Activated CD8-positive, alpha-beta memory T cell treated with anti-CD3 and anti-CD28 coated beads, Interleukin-2, amount 50 U/mL, for 48 hours (primary cell): Measurements from ENCODE around the gene VCAM1.
"Not testable (repeated sequence)": the region's sequence is repeated elsewhere in the genome, so short reads cannot be mapped to it uniquely, and the experiment has no call there.

ENCODE experiments used
- DNase-seq: peaks from one replicate; pipeline ENCODE4 v3.0.0-alpha.2; 2020

Gene VCAM1

GRCh38 chr1:100730130-100730529 is 10.6 kb downstream of the VCAM1 start:
- DNase-seq, result no peak

- DNase-seq, result no peak
Observed at GRCh38 chr1:100731309-100731708, 11.8 kb downstream of the VCAM1 start.

- no peak for DNase-seq
Observed at GRCh38 chr1:100731758-100732157, 12.2 kb downstream of the VCAM1 start.

- no peak for DNase-seq
Observed at GRCh38 chr1:100734676-100735075, 15.1 kb downstream of the VCAM1 start.

GRCh38 chr1:100735244-100735643 is 15.7 kb downstream of the VCAM1 start:
- DNase-seq, result no peak

DNA sequence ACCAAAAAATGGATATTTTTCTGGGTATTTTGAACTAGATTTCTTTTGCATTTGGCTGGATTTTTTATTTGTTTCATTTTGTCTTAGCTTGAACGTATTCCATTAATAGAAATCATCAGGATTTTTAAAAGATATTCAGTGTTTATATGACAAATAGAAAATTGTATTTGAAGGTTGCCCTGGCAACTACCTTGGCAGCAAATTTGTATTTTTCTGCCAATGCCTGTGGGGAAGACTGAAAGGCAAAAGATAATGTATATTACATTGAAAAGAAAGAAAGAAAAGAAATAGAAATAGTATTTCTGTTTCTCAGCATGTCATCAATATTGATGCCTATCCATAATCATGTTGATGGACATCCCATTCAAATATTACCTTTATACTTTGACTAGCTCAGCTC is 16.8 kb downstream of the VCAM1 start:
- no peak for DNase-seq

- no peak for DNase-seq
Observed at GRCh38 chr1:100736746-100737145, 17.2 kb downstream of the VCAM1 start.

DNA sequence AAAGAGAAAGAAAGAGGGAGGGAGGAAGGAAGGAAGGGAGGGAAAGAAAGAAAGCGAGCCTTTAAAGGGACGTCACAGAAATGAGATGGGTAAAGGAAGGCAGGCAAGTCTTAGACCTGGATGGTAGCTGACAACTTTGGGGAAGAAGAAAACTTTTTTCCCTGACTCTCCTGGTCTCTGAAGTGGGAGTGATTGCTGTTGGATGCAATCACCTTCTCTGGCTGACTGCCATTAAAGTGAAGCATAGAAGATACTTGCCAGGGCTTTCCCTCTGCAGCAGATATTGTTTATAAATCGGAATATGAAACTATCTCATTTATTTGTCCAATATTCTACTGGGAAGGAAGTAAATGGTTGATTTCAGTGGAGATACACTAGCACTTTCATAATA is 27.0 kb downstream of the VCAM1 start:
- DNase-seq, result no peak

- DNase-seq, result no peak
Observed at GRCh38 chr1:100747771-100748170, 28.2 kb downstream of the VCAM1 start.

GRCh38 chr1:100750005-100750885 is 30.7 kb downstream of the VCAM1 start:
- DNase-seq, result no peak

GRCh38 chr1:100752791-100753190 is 33.2 kb downstream of the VCAM1 start:
- no peak for DNase-seq

DNA sequence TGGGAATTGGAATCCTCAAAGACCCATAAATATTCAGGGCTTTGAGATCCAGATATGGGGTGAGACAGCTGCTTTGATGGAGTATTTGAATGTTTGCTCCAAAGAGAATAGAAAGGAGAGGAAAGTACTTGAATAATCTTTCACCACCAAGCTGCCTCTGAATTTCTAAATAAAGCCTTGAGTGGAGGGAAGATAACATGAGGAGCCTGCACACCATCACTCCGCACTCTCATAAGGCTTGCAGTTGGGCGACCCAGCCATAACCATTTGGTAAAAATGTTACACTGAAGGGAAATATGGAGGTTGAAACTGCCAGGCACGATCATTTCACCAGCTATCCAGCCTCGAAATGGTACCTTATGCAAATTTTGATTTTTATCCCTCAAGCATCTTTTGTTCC is 38.4 kb downstream of the VCAM1 start:
- no peak for DNase-seq

- no peak for DNase-seq
Observed at GRCh38 chr1:100759188-100759587, 39.6 kb downstream of the VCAM1 start.

DNA sequence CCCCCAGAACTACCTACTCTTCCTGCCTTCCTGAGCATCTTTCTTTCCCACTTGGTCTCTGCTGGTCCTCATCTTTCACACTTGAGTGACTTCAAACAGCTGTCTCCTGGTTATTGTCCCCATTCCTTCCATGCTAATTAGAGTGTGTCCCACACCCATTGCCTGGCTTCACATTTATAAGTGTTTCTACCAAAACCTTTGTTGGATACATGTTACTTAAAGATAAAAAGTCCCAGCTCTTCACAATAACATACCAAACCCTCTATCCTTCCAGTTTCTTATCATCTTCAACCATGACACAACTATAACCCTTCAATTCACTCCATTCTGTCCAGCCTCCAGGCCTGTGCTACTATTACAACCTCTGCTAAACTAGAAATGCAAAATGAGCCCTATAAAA is 41.0 kb downstream of the VCAM1 start:
- DNase-seq, result no peak

- no peak for DNase-seq
Observed at GRCh38 chr1:100762461-100762860, 42.9 kb downstream of the VCAM1 start.

GRCh38 chr1:100767176-100767890 is 47.8 kb downstream of the VCAM1 start:
- no peak for DNase-seq

GRCh38 chr1:100769323-100769722 is 49.8 kb downstream of the VCAM1 start:
- no peak for DNase-seq

- no peak for DNase-seq
Observed at GRCh38 chr1:100769906-100770646, 50.5 kb downstream of the VCAM1 start.

- no peak for DNase-seq
Observed at GRCh38 chr1:100773444-100773843, 53.9 kb downstream of the VCAM1 start.

GRCh38 chr1:100774370-100774769 is 54.8 kb downstream of the VCAM1 start:
- no peak for DNase-seq

- DNase-seq, result no peak
Observed at GRCh38 chr1:100775483-100775882, 55.9 kb downstream of the VCAM1 start.

DNA sequence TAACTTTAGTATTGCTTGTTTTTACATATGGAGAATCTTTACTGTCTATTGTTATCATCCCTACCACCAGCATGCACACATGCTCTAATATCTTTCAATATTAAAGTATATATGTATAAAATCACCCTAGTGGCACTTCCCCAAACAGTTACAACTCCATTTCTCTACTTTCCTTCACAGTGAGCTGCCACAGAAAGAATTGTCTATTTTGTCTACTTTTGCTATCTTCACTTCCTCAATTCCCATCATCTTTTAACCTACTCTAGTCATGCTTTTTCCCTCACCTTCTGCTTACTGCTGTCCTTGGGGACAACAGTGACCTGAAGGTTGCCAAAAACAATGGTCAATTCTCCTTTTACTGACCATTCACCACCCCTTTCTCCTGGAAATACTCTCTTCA is 59.2 kb downstream of the VCAM1 start:
- no peak for DNase-seq

- no peak for DNase-seq
Observed at GRCh38 chr1:100780814-100781213, 61.3 kb downstream of the VCAM1 start.

- DNase-seq, result not testable (repeated sequence)
Observed at GRCh38 chr1:100781728-100782127, 62.2 kb downstream of the VCAM1 start.
